Stomach (tissue), 9 donors: ENCODE measurements around the gene NPHP1. TPM values are rescaled to one million over a fixed set of nuclear protein-coding genes. Genes with fewer than 3 reads are reported as not detected.

Experiments used
- DNase-seq, 2 donors: peaks; one replicate each; pipeline versions ENCODE4 v3.0.0 to v3.0.0-alpha.2; 2013 to 2019
- H3K27ac ChIP-seq, 5 donors: fragments of 200-600 bp in 4 of 5; sonication (generic) in 4 of 5; one replicate each; pipeline ENCODE4 v1.5.1; 2013 to 2019; ENCODE audit warnings: mild to moderate bottlenecking in 1 of 5, moderate library complexity in 1 of 5
- H3K27me3 ChIP-seq, 3 donors: fragments of 200-600 bp; sonication (generic); one replicate each; pipeline ENCODE4 v1.5.1; 2017 to 2019; ENCODE audit warnings: mixed run types in 1 of 3
- H3K36me3 ChIP-seq, 4 donors: fragments of 200-600 bp; sonication (generic); 1 replicate in 3 of 4; 2 replicates in 1 of 4; pipeline ENCODE4 v1.5.1; 2016 to 2019
- H3K4me1 ChIP-seq, 4 donors: fragments of 200-600 bp; sonication (generic); one replicate each; pipeline ENCODE4 v1.5.1; 2016 to 2019
- H3K4me3 ChIP-seq, 4 donors: fragments of 200-600 bp; sonication (generic) in 3 of 4; one replicate each; pipeline ENCODE4 v1.5.1; 2016 to 2019; ENCODE audit warnings: mild to moderate bottlenecking in 1 of 4
- H3K9me3 ChIP-seq, 4 donors: fragments of 200-600 bp; sonication (generic); one replicate each; pipeline ENCODE4 v1.5.1; 2016 to 2019
- EP300 ChIP-seq: sonication (generic); formaldehyde crosslinking; IDR thresholded peaks from one replicate; pipeline ENCODE4 v1.6.1; 2017; ENCODE audit warnings: antibody characterized with exemption
- POLR2A ChIP-seq, 4 donors: fragments of 450-650 bp; IDR thresholded peaks; one replicate each; pipeline ENCODE4 v1.6.1; 2016; ENCODE audit warnings: antibody characterized with exemption in 4 of 4, control low read depth in 2 of 4, mild to moderate bottlenecking in 1 of 4, moderate library complexity in 1 of 4
- POLR2AphosphoS5 ChIP-seq, 3 donors: sonication (generic); formaldehyde crosslinking; IDR thresholded peaks; one replicate each; pipeline ENCODE4 v1.6.1; 2016; ENCODE audit warnings: antibody characterized with exemption in 3 of 3
- WGBS, 5 donors: extraction: QIAGEN DNeasy Blood & Tissue Kit in 3 of 5; methylation state at CpG; one replicate each; pipeline versions ENCODE4 v1.1.5 to v1.1.7; 2013 to 2018; 5-methylcytosine and 5-hydroxymethylcytosine counted together
- intact Hi-C: fragments of 100-400 bp; cut with DNase I; formaldehyde crosslinking; loops from one replicate; pipeline ENCODE4 v1.15.1; 2023; ENCODE audit warnings: low total_unique reads
- polyA plus RNA-seq, 3 donors: library from polyadenylated mRNA; stranded (reverse); fragments of 200-250 nt; gene quantifications; one replicate each; pipeline ENCODE4 v1.2.3, GENCODE V29; 2013
- total RNA-seq, 5 donors: library from RNA; depleted of rRNA; stranded (reverse); fragments of >200 nt; gene quantifications; one replicate each; pipeline versions ENCODE4 v1.1.0 to v1.2.3, GENCODE V29; 2014 to 2016
- TF ChIP-seq, protein P1 (sequence below), 7 experiments: fragments of 450-650 bp in 4 of 7; fragments of 200-600 bp in 3 of 7; sonication (generic) in 3 of 7; IDR thresholded peaks; one replicate each; pipeline ENCODE4 v1.5.1; 2016 to 2019; ENCODE audit warnings: antibody characterized with exemption in 7 of 7, control low read depth in 2 of 7, mild to moderate bottlenecking in 1 of 7
- donor health status: healthy with polysubstance abuse.
- donor health status: Bipolar disorder and iron deficiency.
- donor health status: healthy.

NPHP1 gene
- total and polyA plus RNA-seq, 8 donors = 0.58 to 5.5 (median 3.9) TPM; not detected in 1

DNA sequence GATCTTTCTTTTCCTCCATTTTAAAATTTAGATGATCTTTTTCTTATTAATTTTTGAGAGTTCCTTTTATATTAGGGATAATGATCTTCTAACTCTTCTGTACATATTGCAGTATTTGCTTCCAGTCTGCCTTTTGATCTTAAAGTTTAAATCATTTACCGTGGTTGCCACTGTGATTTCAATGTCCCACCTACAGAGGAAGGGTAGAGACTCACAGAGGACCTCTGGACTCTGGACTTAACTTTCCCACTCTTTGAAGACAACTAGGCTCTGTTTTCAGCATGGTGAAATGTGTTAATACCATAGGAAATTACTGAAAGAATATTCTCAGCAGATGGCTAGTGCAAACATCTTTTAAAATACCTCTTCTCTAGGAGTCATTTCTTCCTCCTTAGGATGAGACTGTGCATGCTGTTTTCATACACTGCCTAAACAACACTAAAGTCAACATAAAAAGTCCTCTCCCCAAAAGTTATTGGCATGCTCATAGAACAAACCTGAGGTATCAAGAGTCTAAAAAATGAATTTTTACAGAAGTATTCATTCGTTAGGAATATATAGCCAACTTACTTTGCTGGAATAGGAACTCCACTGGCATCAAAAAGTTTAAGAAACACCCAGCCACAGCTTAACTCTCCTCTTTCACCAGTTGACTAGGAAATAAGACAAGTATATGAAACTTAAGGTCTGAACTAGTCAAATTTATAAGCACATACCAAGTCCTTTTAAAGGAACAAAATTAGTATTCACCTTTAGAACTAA lies 58.4 kb downstream of the NPHP1 start:
- no peak overlapping the region for H3K4me3 ChIP-seq
- no peak for DNase-seq
- H3K36me3 ChIP-seq = peaks cover 0 to 17% (median 0%) of the 10 kb centered on the region in 4 donors

GRCh38 chr2:110143982-110144381 lies 60.8 kb downstream of the NPHP1 start:
- DNase-seq = no peak
- no peaks in the 10 kb centered on the region for H3K4me1 ChIP-seq
- intact Hi-C loops = no loop called here

More for the DNA sequence above, 58.4 kb downstream of the NPHP1 start:
- no peaks in the 10 kb centered on the region for H3K4me1 ChIP-seq
- TF ChIP-seq EP300 (no peak), POLR2AphosphoS5 (IDR thresholded peaks at IDR 0.05) (no peak), POLR2A (IDR thresholded peaks at IDR 0.05) (no peak)
- TF ChIP-seq, protein P1, sequence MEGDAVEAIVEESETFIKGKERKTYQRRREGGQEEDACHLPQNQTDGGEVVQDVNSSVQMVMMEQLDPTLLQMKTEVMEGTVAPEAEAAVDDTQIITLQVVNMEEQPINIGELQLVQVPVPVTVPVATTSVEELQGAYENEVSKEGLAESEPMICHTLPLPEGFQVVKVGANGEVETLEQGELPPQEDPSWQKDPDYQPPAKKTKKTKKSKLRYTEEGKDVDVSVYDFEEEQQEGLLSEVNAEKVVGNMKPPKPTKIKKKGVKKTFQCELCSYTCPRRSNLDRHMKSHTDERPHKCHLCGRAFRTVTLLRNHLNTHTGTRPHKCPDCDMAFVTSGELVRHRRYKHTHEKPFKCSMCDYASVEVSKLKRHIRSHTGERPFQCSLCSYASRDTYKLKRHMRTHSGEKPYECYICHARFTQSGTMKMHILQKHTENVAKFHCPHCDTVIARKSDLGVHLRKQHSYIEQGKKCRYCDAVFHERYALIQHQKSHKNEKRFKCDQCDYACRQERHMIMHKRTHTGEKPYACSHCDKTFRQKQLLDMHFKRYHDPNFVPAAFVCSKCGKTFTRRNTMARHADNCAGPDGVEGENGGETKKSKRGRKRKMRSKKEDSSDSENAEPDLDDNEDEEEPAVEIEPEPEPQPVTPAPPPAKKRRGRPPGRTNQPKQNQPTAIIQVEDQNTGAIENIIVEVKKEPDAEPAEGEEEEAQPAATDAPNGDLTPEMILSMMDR (IDR thresholded peaks at IDR 0.05) = no peak
- no peaks in the 10 kb centered on the region for H3K9me3 ChIP-seq
- WGBS, 5 donors = 71 to 85% (median 74%) methylated on average over 2 of the region's 2 CpGs
- intact Hi-C loops = no loop called here
- no peaks in the 10 kb centered on the region for H3K27me3 ChIP-seq
- H3K27ac ChIP-seq = no peak overlapping the region

DNA sequence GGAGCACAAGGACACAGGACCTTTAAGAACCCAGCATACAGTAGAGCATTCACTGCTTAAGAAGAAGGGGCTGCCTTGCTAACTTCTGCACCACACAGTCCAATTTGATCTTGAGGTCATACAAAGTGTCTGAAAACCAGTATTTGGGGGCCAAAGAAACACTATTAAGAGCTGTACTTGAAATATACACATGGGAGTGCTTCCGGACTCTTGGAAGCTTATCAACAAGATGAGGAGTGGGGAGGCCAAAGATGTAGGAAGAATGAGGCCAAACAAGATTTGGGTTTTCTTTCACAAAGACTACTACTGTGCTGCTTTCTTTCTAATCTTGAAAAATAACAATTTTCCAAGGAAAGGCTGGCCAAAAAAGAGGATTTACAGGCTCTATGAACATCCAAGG lies 64.4 kb downstream of the NPHP1 start:
- Histone ChIP-seq H3K9me3 (no peaks in the 10 kb centered on the region), H3K27ac (no peak overlapping the region), H3K4me3 (no peak overlapping the region), H3K4me1 (no peaks in the 10 kb centered on the region), H3K36me3 (peaks cover 0 to 24% (median 0%) of the 10 kb centered on the region in 4 donors), H3K27me3 (no peaks in the 10 kb centered on the region)
- TF ChIP-seq POLR2A (IDR thresholded peaks at IDR 0.05) (no peak), EP300 (no peak), POLR2AphosphoS5 (IDR thresholded peaks at IDR 0.05) (no peak)
- TF ChIP-seq, protein P1 (IDR thresholded peaks at IDR 0.05) = no peak
- 84 to 97% (median 90%) methylated on average over 1 of the region's 1 CpG for WGBS, 5 donors
- intact Hi-C loops = no loop called here
- no peak for DNase-seq

More at GRCh38 chr2:110143982-110144381, 60.8 kb downstream of the NPHP1 start:
- Histone ChIP-seq H3K4me3 (no peak overlapping the region), H3K27me3 (no peaks in the 10 kb centered on the region), H3K27ac (no peak overlapping the region), H3K36me3 (peaks cover 0 to 24% (median 0%) of the 10 kb centered on the region in 4 donors), H3K9me3 (no peaks in the 10 kb centered on the region)
- TF ChIP-seq, protein P1 (IDR thresholded peaks at IDR 0.05) = no peak
- no peak for TF ChIP-seq POLR2AphosphoS5 (IDR thresholded peaks at IDR 0.05)
- TF ChIP-seq POLR2A (IDR thresholded peaks at IDR 0.05) = no peak
- no peak for TF ChIP-seq EP300

DNA sequence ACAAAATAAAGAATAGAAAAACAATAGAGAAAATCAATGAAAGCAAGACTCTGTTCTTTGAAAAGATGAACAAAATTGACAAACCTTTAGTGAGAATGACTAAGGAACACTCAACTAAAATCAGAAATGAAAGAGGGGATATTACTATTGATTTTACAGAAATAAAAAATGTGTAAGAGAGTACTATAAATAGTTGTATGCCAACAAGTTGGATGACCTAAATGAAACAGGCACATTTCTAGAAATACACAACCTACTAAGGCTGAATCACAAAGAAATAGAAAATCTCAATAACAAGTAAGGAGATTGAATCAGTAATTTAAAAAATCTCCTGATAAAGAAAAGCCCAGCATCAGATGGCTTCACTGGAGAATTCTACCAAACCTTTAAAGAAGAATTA lies 70.8 kb downstream of the NPHP1 start:
- Histone ChIP-seq H3K4me1 (no peaks in the 10 kb centered on the region), H3K27me3 (no peaks in the 10 kb centered on the region), H3K27ac (no peak overlapping the region), H3K9me3 (peaks cover 0 to 18% (median 6%) of the 10 kb centered on the region in 4 donors), H3K36me3 (peaks cover 0 to 27% (median 1%) of the 10 kb centered on the region in 4 donors), H3K4me3 (no peak overlapping the region)
- no peak for DNase-seq
- intact Hi-C loops = no loop called here
- TF ChIP-seq, protein P1 (IDR thresholded peaks at IDR 0.05) = no peak
- no peak for TF ChIP-seq POLR2A (IDR thresholded peaks at IDR 0.05)
- TF ChIP-seq POLR2AphosphoS5 (IDR thresholded peaks at IDR 0.05) = no peak
- TF ChIP-seq EP300 = no peak
